Endothelial cell (in vitro differentiated cells): ENCODE measurements around the gene DHDDS. TPM values are rescaled to one million over a fixed set of nuclear protein-coding genes. Genes with fewer than 3 reads are reported as not detected.
A peak's percentile ranks its signal among the peaks of the same experiment; 100 is the strongest.

ENCODE experiments used
- DNase-seq: peaks from one replicate; pipeline ENCODE4 v3.0.0; 2021; ENCODE audit warnings: low spot score
- H3K27ac Mint-ChIP-seq: one replicate; pipeline ENCODE4 v1.8.0; 2021; ENCODE audit warnings: mixed read lengths, inconsistent platforms; ENCODE audit not compliant: unreplicated experiment
- H3K27me3 Mint-ChIP-seq: one replicate; pipeline ENCODE4 v1.8.0; 2021; ENCODE audit warnings: mild to moderate bottlenecking, moderate library complexity, mixed read lengths, inconsistent platforms; ENCODE audit not compliant: unreplicated experiment
- H3K36me3 Mint-ChIP-seq: one replicate; pipeline ENCODE4 v1.8.0; 2021; ENCODE audit warnings: mild to moderate bottlenecking, low read depth, mixed read lengths, inconsistent platforms; ENCODE audit not compliant: unreplicated experiment
- H3K4me1 Mint-ChIP-seq: one replicate; pipeline ENCODE4 v1.8.0; 2021; ENCODE audit warnings: mild to moderate bottlenecking, mixed read lengths, inconsistent platforms; ENCODE audit not compliant: unreplicated experiment
- H3K4me3 Mint-ChIP-seq: one replicate; pipeline ENCODE4 v1.8.0; 2021; ENCODE audit warnings: mild to moderate bottlenecking, mixed read lengths, inconsistent platforms; ENCODE audit not compliant: unreplicated experiment
- H3K9me3 Mint-ChIP-seq: one replicate; pipeline ENCODE4 v1.8.0; 2021; ENCODE audit warnings: mixed read lengths, inconsistent platforms; ENCODE audit not compliant: unreplicated experiment
- total RNA-seq: library from RNA; stranded (reverse); fragmentation: NEBNext Ultra II Directional; extraction: Animal tissue kit (Norgen Biotek cat#: 25700); gene quantifications from one replicate; pipeline ENCODE4 v1.2.1, GENCODE V29; 2021; ENCODE audit not compliant: unreplicated experiment
- TF ChIP-seq, protein P1 (sequence below): fragments of 200-600 bp; sonication (generic); IDR thresholded peaks from one replicate; pipeline ENCODE4 v1.5.0; 2021; ENCODE audit warnings: antibody characterized with exemption; ENCODE audit not compliant: unreplicated experiment

The DHDDS gene
- total RNA-seq, 1 donor from 2014 or later, result 63.5 TPM

DNA sequence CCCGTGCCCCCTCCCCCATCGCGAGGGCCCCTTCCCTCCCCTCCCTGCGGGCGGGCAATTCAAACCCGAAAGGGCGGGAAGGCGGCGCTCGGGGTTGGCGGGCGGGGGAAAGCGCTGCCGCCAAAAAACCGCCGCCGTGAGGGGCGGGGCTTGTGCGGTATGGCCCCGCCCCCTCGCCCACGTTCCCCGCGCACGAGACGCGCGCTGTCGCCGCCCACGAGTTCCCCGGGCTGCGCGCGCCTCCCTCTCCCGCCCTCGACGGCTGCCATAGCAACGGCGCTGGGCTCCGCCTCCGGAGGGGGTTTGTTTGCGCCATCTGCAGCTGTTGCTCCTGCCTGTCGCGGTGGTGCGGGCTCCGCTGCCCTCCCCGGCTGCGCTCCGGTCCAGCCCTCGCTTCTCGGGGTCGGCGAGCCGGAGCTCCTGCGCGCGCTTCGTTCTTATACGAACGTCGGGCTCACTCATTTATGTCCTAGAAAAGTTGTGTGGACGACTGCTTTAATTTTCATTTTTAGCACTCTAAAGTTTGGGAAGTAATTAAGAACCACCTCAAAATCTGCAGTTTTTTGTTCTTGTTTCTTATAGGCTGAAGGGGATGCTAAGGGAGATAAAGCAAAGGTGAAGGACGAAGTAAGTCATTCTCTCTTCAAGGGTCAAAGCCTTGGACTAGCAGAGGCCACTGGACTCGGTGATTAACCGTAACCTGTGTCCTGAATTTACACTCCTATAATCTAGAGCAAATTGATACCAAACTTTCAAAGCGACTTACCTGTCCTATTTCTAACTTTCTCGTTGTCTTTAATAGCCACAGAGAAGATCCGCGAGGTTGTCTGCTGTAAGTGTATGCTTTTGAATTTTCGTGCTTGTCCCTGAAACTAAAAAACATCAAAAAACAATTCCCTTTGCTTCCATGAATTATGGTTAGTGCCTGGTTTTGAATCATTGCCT is 41.1 kb downstream of the DHDDS start:
- Mint-ChIP-seq H3K27ac (peak overlapping the region; percentile 79), H3K9me3 (no peaks in the 10 kb centered on the region), H3K27me3 (peaks cover 19% of the 10 kb centered on the region), H3K4me3 (peak overlapping the region; percentile 89), H3K36me3 (peaks cover 27% of the 10 kb centered on the region), H3K4me1 (peaks cover 24% of the 10 kb centered on the region)
- peak; percentile 96 for DNase-seq
- TF ChIP-seq, protein P1, sequence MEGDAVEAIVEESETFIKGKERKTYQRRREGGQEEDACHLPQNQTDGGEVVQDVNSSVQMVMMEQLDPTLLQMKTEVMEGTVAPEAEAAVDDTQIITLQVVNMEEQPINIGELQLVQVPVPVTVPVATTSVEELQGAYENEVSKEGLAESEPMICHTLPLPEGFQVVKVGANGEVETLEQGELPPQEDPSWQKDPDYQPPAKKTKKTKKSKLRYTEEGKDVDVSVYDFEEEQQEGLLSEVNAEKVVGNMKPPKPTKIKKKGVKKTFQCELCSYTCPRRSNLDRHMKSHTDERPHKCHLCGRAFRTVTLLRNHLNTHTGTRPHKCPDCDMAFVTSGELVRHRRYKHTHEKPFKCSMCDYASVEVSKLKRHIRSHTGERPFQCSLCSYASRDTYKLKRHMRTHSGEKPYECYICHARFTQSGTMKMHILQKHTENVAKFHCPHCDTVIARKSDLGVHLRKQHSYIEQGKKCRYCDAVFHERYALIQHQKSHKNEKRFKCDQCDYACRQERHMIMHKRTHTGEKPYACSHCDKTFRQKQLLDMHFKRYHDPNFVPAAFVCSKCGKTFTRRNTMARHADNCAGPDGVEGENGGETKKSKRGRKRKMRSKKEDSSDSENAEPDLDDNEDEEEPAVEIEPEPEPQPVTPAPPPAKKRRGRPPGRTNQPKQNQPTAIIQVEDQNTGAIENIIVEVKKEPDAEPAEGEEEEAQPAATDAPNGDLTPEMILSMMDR, result no peak

DNA sequence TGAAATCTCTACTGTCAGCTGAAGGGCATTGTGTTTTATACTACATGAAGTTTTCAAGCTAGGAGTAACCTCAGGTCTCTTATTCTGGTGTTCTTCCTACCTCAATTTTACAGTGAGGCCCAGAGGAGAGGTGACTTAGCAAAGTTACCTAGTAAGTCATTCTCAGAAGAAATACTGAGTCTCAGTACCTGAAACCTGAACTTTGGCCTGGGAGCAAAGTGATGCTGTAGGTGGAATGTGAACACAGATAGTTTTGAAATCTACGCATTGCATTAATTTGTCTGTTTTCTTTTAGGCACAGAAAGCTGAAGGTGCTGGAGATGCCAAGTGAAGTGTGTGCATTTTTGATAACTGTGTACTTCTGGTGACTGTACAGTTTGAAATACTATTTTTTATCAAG is 42.7 kb downstream of the DHDDS start:
- TF ChIP-seq, protein P1, result no peak
- DNase-seq, result no peak
- Mint-ChIP-seq H3K4me3 (no peak overlapping the region), H3K36me3 (peaks cover 18% of the 10 kb centered on the region), H3K27ac (no peak overlapping the region), H3K4me1 (peaks cover 24% of the 10 kb centered on the region), H3K27me3 (peaks cover 19% of the 10 kb centered on the region), H3K9me3 (no peaks in the 10 kb centered on the region)

- Mint-ChIP-seq H3K4me3 (no peak overlapping the region), H3K27ac (no peak overlapping the region), H3K27me3 (peaks cover 16% of the 10 kb centered on the region), H3K4me1 (peaks cover 13% of the 10 kb centered on the region), H3K36me3 (peaks cover 13% of the 10 kb centered on the region), H3K9me3 (no peaks in the 10 kb centered on the region)
- no peak for DNase-seq
- TF ChIP-seq, protein P1, result no peak
Measured at GRCh38 chr1:26475989-26476388, 43.9 kb downstream of the DHDDS start.

- TF ChIP-seq, protein P1, result no peak
- Mint-ChIP-seq H3K4me3 (no peak overlapping the region), H3K27me3 (peaks cover 12% of the 10 kb centered on the region), H3K4me1 (peaks cover 9% of the 10 kb centered on the region), H3K27ac (peak overlapping the region; percentile 5), H3K36me3 (peaks cover 13% of the 10 kb centered on the region), H3K9me3 (no peaks in the 10 kb centered on the region)
- DNase-seq, result no peak
Measured at GRCh38 chr1:26476958-26477357, 44.8 kb downstream of the DHDDS start.

DNA sequence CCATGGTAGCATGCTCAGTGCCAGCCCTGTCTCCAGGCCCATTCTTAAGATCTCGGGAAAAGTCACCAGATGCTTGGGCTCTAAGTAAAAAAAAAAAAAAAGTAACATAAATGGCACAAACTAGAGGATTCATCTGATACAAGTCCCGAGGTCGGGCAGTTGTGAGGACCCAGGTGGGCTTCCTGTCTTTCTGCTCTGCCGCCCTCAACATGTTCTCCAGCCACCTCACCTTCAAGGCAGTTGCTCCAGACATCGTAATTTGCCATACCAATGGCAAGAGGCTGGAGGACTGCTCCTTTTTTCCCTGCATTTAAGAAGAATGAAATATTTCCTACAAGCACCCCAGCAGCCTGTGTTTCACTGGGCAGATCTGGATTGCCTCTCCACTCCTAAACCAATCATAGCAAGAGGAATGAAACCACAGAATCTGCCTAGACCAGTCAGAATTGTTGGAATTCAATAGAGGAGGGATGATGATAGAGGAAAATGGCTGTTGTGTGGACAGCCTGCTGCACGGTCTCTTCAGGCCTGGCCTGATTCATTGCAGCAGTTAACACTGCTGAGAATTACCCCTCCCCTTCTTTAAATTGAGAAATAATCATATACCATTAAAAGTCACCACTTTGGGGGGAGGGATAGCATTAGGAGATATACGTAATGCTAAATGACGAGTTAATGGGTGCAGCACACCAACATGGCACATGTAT is 45.5 kb downstream of the DHDDS start:
- TF ChIP-seq, protein P1, result no peak
- peaks cover 12% of the 10 kb centered on the region for H3K27me3 Mint-ChIP-seq
- H3K27ac Mint-ChIP-seq, result no peak overlapping the region
- H3K4me3 Mint-ChIP-seq, result no peak overlapping the region
- no peaks in the 10 kb centered on the region for H3K9me3 Mint-ChIP-seq
- peaks cover 13% of the 10 kb centered on the region for H3K36me3 Mint-ChIP-seq
- no peak for DNase-seq
- H3K4me1 Mint-ChIP-seq, result peaks cover 9% of the 10 kb centered on the region
